NCI-H2081 (cell line): ENCODE data around the gene NTM.

Experiments used
- DNase-seq, 2 experiments: peaks; one replicate each; lab custom pipeline; 2025; lab: John Stamatoyannopoulos, UW

The NTM gene

DNA sequence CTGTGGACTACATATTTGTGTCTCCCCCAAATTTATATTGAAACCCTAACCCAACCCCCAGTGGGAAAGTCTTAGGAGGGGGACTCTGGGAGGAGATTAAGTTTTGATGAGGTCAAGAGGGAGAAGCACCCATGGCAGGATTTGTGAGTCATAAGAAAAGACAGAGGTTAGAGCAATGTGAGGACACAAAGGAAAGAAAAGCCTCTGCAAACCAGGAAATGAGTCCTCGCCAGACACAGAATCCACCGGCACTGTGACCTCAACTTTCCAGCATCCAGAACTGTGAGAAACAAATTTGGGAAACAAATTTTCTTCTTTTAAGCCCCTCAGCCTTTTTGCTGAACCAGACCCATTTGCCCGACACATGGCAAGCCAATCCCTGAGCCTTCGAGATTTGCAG is 397.0 kb downstream of the NTM start:
- DNase-seq: no peak

GRCh38 chr11:131770801-131771200 is 400.4 kb downstream of the NTM start:
- no peak for DNase-seq

DNA sequence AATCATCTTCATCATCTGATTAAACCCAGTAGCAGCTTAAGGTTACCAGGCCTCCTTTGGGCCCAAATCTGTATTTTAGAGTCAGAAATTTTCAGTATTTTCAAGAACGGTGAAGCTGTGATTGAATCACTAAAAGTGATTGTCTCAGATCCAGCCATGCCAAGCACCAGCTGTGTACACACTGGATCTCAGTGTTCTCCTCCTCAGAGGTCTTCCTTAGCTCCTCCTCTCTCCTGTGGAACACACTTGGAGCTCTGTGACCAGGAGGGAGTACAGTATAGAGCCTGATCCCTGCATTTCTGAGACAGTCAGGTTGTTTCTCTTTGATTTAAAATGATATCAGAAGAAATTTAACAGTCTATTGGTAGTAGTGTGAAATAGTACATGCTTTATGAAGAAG is 401.1 kb downstream of the NTM start:
- no peak for DNase-seq

- DNase-seq: no peak
These were observed 403.2 kb downstream of the NTM start for GRCh38 chr11:131773626-131774025.

GRCh38 chr11:131776211-131776610 is 405.8 kb downstream of the NTM start:
- DNase-seq: no peak

- DNase-seq: no peak
These were observed 415.4 kb downstream of the NTM start for GRCh38 chr11:131785801-131786200.

DNA sequence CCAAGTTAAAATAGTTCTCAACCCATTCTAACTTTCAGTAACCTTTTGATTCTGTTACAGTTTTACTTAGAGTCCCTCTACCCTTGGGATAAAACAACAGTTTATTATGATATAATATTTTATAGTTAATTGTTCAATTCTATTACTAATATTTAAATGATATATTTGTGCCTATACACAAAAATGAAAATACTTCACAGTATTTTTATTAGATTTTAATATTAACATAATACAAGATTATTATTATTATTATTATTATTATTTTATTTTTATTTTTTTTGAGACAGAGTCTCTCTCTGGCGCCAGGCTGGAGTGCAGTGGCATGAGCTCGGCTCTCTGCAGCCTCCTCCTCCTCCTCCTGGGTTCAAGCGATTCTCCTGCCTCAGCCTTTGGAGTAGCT is 416.7 kb downstream of the NTM start:
- DNase-seq: no peak

DNA sequence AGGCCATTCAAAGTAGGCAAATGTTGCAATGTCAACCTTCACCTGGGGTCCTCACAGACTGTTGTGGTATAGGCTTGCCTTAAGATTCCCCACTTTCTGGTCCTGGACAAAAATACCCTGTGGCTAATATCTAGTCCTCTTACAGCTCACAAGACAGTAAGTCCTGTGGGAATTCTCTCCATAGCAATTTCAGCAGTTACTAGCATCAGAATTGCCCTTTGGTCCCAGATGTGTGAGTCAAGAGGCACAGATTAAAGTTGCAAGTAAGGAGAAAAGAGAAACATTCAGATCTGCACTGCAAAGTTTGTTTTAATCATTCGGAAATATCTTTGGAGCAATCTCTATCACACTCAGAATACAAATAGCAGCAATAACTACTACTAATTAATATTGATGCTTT is 420.2 kb downstream of the NTM start:
- DNase-seq: no peak

DNA sequence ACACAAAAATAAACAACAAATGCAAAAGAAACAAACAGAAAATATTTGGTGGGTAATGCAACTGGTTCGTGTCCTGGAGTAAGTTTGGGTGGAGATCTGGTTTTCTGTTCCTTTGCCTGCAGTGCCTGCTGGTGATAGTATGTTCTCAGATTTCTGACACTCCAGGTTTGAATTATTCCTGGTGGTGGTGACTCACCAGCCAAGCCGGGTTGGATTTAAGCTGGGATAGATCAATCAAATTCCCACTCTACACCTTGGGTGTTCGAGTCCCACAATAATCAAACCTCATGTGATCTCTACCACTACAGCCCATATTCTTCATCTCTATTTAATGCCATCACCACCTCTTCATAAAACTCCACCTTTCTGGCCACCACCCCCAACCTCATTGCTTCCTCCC is 421.8 kb downstream of the NTM start:
- DNase-seq: no peak

DNA sequence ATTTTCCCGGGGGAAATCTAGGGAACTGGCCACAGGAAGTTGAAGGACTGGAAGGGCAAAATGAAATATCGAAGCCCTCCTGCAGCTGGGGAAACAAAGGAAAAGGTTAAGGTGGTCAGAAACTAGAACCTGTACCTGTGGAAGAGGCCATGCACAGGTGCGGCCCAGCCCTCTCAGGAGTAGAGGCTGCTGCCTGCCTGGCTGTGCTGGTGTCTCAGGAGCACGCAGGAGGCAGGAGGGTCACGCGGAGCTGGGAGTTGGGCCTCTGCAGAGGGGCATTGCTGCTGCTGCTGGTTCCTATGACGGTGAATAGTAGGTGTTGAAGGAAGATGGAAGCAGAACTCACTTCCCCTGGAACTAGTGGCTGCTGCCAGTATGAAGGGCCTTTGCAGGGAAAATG is 425.7 kb downstream of the NTM start:
- DNase-seq: no peak

DNA sequence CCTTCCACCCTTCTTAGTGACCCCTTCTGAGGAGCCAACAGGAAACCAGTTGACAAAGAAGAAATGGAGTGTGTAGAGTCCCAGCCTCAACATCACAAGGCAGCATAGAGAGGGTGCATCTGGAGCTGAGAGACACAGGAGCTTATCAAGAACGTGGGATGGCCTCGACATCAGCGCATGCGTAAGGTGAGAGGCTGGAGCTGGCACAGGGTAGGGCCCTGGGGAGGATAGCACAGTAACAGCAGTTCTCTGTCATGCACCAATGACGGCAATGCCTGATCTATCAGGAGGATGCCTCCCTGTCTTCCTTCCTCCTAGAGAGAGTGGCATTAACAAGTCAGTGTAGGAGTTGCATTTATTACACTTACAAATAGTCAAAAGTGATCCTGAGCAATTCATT is 426.1 kb downstream of the NTM start:
- no peak for DNase-seq

GRCh38 chr11:131800452-131800851 is 430.0 kb downstream of the NTM start:
- DNase-seq: no peak

DNA sequence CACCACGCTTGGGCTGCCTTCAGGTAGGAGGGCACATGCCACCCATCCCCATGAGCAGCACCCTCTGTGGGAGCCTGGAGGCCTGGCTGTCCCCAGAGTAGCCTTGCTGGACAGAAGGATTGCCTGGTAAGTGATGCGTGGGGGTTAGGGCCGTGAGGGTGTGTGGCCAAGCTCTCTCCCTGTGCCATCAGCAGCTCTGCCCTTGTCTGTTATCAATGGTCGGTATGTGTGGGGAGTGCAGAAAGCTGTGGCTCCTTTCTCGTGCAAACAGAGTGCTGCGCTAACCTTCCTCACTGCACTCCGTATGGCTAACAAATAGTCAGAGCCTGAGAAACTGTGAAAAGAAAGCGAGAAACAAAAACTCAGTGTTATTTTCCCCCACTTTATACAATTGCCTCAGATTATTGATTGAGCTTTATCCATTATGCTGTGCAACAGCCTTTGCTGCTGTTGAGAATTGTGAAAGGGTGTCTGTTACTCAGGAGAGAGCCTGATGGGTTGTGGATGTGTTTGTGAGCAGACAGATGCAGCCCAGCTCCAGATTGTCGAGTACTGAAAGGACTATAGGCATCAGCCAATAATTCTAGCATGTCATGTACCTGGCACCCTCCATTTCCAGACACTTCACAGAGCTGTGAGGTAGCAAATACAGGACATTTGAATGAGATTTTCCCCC is 432.2 kb downstream of the NTM start:
- DNase-seq: no peak

- DNase-seq: no peak
These were observed 437.5 kb downstream of the NTM start for GRCh38 chr11:131807876-131808275.

DNA sequence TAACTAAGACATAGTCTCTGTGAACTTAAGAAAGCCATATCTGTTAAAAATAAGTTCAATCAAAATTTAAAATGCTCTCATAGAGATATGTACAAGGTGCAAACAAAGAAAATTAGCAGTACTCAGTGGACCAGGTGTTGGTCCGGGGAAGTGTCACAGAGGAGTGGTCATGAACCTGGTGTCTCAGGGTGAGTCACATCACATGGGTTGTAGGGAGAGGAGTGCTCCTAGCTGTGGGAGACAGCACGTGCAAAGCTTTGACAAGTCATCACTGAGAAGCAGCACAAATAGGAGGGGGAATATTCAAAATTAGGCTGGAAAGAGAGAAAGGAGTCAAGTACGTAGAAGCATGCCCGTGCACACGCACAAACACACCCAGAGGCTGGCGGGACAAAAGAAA is 438.1 kb downstream of the NTM start:
- DNase-seq: no peak

GRCh38 chr11:131809203-131809918 is 438.9 kb downstream of the NTM start:
- DNase-seq: no peak

- no peak for DNase-seq
These were observed 440.1 kb downstream of the NTM start for GRCh38 chr11:131810541-131810940.

DNA sequence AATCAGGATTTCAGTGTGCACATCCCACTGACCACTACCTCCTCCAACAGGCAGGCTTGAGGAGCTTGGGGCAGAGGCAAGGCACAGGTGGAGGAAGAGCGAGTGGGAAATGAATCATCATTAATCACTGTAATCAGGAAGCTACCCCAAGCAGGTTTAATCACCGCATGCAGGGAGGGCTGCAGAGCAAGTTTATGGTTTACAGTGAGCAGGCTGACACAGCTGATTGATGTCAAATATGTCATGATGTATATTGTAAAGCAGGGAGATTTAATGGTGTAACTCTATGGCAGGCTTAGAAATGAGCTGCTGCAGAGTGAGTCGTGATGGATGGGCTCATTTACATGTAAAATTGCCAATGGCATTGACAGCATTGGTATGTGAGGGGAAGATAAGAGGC is 441.0 kb downstream of the NTM start:
- no peak for DNase-seq

- DNase-seq: peak in 1 of 2 experiments; percentile 74
These were observed 443.7 kb downstream of the NTM start for GRCh38 chr11:131814108-131814507.

- DNase-seq: no peak
These were observed 445.2 kb downstream of the NTM start for GRCh38 chr11:131815590-131815989.

DNA sequence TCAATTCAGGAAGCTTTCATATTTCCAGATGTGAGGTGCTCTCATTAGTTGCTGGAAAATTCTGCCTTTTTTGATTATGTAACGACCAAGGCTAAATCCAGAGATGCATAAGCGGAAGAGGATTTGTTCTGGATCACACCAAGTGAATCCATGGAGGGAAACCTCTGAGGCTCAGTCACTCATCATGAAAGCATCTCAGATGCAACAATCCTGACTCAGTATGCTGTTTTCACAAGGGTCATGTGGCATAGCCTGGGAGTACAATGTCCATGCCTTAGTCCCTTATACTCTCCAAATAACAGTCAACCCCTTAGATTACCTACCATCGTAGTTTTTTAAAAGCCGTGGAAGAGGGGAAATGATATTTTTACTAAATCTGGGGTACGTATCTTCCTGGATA is 445.6 kb downstream of the NTM start:
- no peak for DNase-seq

DNA sequence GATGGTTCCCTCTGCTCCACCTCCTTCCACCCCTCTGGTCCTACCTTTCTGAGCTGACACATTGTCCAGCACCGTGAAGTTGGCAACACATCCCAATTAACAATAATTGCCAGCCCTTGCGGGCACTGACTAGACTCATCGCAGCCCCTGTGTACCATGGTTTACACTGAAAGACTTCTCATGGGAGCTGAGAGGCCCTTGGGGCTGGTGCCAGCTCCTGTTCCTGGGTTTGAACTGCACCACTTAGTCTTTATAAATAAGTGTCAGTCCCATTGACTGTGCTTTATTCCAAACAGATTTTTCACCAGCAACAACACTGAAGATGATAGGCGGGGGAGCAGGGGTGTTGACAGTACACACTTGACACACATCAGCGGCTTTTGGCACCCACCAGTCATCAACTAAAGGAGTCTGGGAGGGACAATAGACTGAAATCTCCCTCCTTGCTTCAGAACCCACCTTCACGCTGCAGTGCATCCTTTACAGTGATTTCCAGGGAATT is 447.3 kb downstream of the NTM start:
- DNase-seq: no peak

DNA sequence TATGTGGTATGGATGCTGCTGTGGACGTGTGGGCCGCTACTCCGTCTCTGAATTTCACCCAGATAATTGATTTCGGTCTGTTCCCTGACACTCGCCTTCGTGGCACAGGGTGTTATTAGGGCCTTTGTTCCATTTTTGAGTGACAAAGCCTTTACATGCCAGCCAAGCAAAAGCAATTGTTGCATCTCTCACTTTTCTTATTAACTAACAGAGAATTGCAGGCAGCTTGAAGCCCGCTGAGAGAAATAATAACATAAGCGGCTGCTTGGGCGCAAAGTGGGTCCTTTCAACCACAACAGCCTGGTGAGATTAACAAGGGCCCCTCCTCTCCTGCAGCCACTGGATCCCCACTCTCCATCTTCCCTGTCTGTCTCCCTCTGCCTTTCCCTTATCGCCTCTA is 449.4 kb downstream of the NTM start:
- no peak for DNase-seq

DNA sequence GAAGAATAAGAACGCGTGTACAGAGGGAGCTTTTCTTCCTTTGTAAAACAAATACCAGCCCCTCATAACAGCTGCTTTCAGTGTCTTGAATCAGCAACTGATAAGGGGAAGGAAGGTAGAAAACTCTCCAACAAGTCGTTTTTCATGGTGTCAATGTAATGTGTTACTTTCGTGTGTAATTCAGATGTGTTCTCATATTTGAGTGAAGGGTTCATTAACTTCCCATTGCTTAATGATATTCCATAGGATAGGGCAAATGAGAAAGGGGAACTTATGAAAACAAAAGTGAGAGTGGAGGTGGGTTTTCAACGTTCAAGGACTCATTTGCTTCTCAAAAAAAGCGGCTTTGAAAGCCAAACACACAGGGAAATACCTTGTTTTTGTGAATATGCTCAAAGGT is 452.1 kb downstream of the NTM start:
- no peak for DNase-seq
